Muscle of leg (tissue), 11 donors: Measurements from ENCODE around the gene SCN2A. TPM values are rescaled to one million over a fixed set of nuclear protein-coding genes. Genes with fewer than 3 reads are reported as not detected.
"Not testable (repeated sequence)": the region's sequence is repeated elsewhere in the genome, so short reads cannot be mapped to it uniquely, and the experiment has no call there.

Source experiments
- DNase-seq: peaks from one replicate; pipeline ENCODE4 v3.0.0; 2013
- H3K27ac ChIP-seq: one replicate; pipeline ENCODE4 v1.5.1; 2013; ENCODE audit warnings: mild to moderate bottlenecking, low read length, control low read depth
- H3K27me3 ChIP-seq: one replicate; pipeline ENCODE4 v1.6.1; 2013; ENCODE audit warnings: low read length; ENCODE audit not compliant: control insufficient read depth, insufficient read depth
- H3K36me3 ChIP-seq: one replicate; pipeline ENCODE4 v1.6.1; 2013; ENCODE audit warnings: low read length; ENCODE audit not compliant: control insufficient read depth, insufficient read depth
- H3K4me1 ChIP-seq: one replicate; pipeline ENCODE4 v1.6.1; 2013; ENCODE audit warnings: low read length; ENCODE audit not compliant: control insufficient read depth, insufficient read depth
- H3K4me3 ChIP-seq: one replicate; pipeline ENCODE4 v1.5.1; 2013; ENCODE audit warnings: low read length, control low read depth
- H3K9me3 ChIP-seq: replicated peaks from 2 replicates; pipeline ENCODE4 v1.6.1; 2013; ENCODE audit warnings: low read depth, low read length; ENCODE audit not compliant: control insufficient read depth
- WGBS: methylation state at CpG from one replicate; pipeline ENCODE4 v1.1.5; 2013; ENCODE audit warnings: missing lambda C conversion rate; ENCODE audit not compliant: insufficient coverage; 5-methylcytosine and 5-hydroxymethylcytosine counted together
- polyA plus RNA-seq, 8 donors: library from polyadenylated mRNA; unstranded; fragments of 120-200 nt; gene quantifications; one replicate each; pipeline versions ENCODE4 v1.2.1 to v1.2.3, GENCODE V29; 2013; ENCODE audit warnings: inconsistent platforms in 1 of 8, low replicate concordance in 1 of 8; ENCODE audit not compliant: insufficient read length in 8 of 8, insufficient read depth in 1 of 8
- total RNA-seq: library from RNA; stranded (reverse); fragments of 120-200 nt; gene quantifications from one replicate; pipeline ENCODE4 v1.2.4, GENCODE V29; 2013

Gene SCN2A
- total and polyA plus RNA-seq, 9 donors: 0.01 to 0.09 (median 0.05) TPM; not detected in 1

DNA sequence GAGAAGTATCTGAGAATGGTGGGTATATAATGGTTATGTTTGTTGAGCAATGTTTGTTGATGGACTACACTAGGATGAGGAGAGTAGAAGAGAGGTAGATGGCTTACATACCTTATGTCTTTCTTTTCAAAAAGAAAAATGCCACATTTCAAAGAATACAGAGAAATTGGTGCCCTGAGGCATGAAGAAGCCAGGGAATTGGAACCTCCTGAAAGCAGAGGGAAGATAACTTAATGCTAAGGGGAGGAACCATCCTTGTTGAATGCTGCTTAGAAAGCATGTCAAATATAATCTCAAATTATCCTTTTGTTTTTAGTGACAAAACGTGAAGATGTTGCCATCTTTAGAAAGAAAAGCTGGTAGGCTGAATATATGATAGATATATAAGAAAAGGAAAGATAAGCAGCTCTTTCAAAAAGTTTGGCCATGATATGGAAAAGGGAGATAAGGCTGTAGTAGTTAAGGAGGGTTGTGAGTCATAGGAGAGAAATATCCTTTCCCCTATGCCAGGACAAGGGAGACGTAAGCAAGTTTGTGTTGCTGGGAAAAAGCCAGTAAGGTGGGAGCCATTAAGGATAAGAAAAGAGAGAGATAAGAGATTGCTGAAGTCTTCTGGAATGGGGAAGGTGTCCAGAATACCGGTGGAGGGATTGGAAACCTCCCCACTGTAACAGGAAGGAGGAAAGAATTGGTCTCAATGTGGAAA, 66.3 kb downstream of the SCN2A start:
- H3K27me3 ChIP-seq: no peaks in the 10 kb centered on the region
- no peak overlapping the region for H3K27ac ChIP-seq
- no peak for DNase-seq
- H3K9me3 ChIP-seq: no peaks in the 10 kb centered on the region
- H3K36me3 ChIP-seq: no peaks in the 10 kb centered on the region
- no peak overlapping the region for H3K4me3 ChIP-seq
- WGBS: 56% methylated on average over 1 of the region's 3 CpGs
- H3K4me1 ChIP-seq: no peaks in the 10 kb centered on the region

DNA sequence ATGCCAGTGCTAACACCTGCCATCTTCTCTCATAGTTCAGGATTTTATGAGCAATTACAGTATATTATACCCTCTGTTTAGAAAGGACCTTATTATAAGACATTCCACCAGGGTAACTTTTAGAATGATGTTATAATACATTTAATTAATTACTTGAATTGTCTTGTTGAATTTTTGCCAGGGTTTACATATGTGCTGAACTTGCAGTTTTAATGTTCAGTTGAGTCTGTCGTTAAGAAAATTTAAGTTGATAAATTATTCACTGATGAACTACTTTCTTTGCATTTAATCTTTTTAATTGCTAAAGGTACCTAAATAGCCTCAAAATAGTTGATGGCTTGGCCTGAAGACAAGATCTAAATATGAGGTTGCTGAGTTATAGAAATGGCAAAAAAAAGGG, 68.1 kb downstream of the SCN2A start:
- no peaks in the 10 kb centered on the region for H3K36me3 ChIP-seq
- no peaks in the 10 kb centered on the region for H3K4me1 ChIP-seq
- H3K4me3 ChIP-seq: no peak overlapping the region
- WGBS: no CpG with 5 or more reads among the region's 1 CpG
- no peaks in the 10 kb centered on the region for H3K9me3 ChIP-seq
- DNase-seq: no peak
- no peaks in the 10 kb centered on the region for H3K27me3 ChIP-seq
- H3K27ac ChIP-seq: no peak overlapping the region

DNA sequence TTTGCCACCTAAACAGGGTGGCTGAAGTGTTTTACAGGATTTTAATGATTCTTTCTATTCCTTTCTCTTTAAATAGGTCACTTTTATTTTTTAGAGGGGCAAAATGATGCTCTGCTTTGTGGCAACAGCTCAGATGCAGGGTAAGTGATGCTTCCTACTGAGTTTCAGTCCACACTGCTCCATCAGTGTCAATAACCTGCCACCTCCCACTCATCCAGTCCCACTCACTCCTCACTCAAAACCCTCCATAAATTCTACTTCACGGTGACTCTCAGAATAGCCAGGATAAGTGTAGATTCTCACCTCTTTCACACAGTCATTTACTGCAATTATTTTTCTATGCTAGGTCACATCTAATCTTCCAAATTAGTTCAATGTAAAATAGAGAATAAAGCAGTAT, 72.7 kb downstream of the SCN2A start:
- no peak for DNase-seq
- Histone ChIP-seq H3K4me3 (no peak overlapping the region), H3K36me3 (no peaks in the 10 kb centered on the region), H3K9me3 (no peaks in the 10 kb centered on the region), H3K27ac (no peak overlapping the region), H3K27me3 (no peaks in the 10 kb centered on the region), H3K4me1 (no peaks in the 10 kb centered on the region)
- no CpG with 5 or more reads among the region's 1 CpG for WGBS

DNA sequence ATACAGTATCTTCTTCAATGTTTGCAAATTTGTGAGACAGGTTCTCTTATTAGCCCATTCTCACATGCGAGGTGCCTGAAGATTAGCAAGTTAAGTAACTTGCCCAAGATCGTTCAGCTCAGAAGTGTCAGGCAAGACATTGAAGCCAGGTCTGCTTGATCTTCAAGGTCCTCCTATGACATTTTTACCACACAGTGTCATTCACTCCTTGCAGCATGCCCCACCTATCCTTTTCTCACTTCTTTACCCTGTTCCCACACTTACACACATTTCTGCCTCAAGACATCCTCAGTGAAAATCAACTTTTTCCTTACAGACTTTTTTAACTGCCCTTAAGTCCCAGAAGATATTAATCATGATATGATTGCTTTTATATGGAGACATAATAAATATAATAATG, 73.8 kb downstream of the SCN2A start:
- WGBS: 96% methylated on average over 2 of the region's 2 CpGs
- no peaks in the 10 kb centered on the region for H3K4me1 ChIP-seq
- DNase-seq: no peak
- no peaks in the 10 kb centered on the region for H3K36me3 ChIP-seq
- no peak overlapping the region for H3K27ac ChIP-seq
- no peaks in the 10 kb centered on the region for H3K27me3 ChIP-seq
- no peak overlapping the region for H3K4me3 ChIP-seq
- no peaks in the 10 kb centered on the region for H3K9me3 ChIP-seq

DNA sequence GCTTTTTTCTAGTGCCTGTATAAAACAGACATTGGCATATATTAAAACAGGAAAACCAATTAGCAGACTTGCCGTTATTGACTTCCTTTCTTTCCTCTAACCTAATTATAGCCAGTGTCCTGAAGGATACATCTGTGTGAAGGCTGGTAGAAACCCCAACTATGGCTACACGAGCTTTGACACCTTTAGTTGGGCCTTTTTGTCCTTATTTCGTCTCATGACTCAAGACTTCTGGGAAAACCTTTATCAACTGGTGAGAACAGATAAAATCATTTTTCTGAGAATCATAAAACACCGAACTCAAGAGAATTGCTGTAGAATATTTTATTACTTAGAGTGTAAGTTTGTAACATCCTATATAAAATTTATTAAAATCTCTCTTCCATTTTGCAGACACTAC, 74.3 kb downstream of the SCN2A start:
- Histone ChIP-seq H3K27me3 (no peaks in the 10 kb centered on the region), H3K4me3 (no peak overlapping the region), H3K9me3 (no peaks in the 10 kb centered on the region), H3K36me3 (no peaks in the 10 kb centered on the region), H3K27ac (no peak overlapping the region), H3K4me1 (no peaks in the 10 kb centered on the region)
- 33% methylated on average over 1 of the region's 4 CpGs for WGBS
- DNase-seq: no peak

DNA sequence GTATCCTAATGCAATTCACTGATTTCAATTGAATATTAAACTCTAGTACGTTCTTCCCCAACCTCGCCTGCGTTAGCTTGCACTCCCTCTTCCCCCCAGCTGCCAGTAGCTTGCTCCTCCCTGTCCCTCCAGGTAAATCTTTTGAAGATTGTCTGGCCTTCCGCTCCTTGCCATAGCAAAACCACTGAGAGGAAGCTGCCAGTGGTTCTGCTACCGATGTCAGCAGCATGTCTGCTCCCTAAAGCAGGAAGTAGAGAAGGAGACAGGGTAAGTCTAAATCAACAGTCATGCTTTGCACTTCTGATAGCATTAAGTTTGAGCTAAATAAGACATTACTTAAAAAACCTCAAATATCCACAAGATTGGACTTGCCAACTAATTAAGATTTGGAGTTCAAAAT, 89.1 kb downstream of the SCN2A start:
- Histone ChIP-seq H3K4me1 (no peaks in the 10 kb centered on the region), H3K36me3 (no peaks in the 10 kb centered on the region), H3K27me3 (no peaks in the 10 kb centered on the region), H3K27ac (no peak overlapping the region), H3K9me3 (no peaks in the 10 kb centered on the region), H3K4me3 (no peak overlapping the region)
- WGBS: 82% methylated on average over 3 of the region's 5 CpGs
- DNase-seq: no peak

DNA sequence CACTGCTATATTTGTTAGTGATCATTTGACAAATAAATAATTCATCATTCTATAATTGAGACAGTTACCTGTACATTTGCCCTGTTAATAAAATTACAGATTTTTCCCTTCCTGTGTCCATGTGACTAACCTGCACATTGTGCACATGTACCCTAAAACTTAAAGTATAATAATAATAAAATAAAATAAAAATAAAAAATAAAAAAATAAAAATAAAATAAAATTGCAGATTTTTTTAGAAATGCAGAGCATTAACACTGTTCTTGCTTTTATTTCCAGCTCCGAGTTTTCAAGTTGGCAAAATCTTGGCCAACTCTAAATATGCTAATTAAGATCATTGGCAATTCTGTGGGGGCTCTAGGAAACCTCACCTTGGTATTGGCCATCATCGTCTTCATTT, 105.1 kb downstream of the SCN2A start:
- not testable (repeated sequence) for H3K4me1 ChIP-seq, H3K27me3 ChIP-seq, H3K36me3 ChIP-seq, DNase-seq, H3K4me3 ChIP-seq, H3K27ac ChIP-seq, H3K9me3 ChIP-seq
- no CpG with 5 or more reads among the region's 2 CpGs for WGBS

DNA sequence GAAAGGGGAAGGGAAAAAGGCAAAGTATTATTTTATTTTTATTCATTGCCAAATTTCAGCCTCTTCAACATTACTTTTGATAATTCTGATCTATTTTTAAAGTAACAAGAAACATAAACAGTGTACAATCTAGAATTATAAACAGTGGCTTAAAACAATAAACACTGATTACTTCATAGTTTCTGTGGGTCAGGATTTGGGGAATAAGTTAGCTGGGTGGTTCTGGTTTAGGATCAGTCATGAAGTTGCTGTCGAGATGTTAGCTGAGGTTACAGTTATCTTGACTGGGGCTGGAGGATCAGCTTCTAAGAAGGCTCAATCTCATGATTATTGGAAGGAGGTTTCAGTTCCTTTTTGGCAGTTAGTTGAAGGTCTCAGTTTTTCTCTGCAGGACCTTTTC, 109.2 kb downstream of the SCN2A start:
- Histone ChIP-seq H3K27ac (no peak overlapping the region), H3K4me3 (no peak overlapping the region), H3K36me3 (no peaks in the 10 kb centered on the region), H3K27me3 (no peaks in the 10 kb centered on the region), H3K9me3 (no peaks in the 10 kb centered on the region), H3K4me1 (no peaks in the 10 kb centered on the region)
- DNase-seq: no peak
- WGBS: 100% methylated on average over 1 of the region's 1 CpG

DNA sequence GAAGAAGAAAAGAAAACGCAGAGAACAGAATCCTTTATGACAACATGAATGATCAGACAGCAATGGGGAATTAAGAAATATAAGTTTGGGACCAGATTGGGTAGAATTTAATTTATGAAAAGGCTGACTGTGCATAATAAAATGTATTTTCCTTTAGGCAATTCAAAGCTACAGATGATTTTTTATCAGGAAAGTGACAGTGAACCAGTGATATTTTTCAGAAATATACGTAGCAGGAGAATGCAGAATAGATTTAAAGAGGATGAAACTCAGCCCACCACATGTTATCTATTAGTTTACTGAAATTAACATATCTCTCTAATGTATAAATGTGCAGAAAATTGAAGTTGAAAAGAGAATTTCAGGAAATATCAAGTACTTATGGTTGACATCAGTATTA, 110.0 kb downstream of the SCN2A start:
- Histone ChIP-seq H3K36me3 (no peaks in the 10 kb centered on the region), H3K4me1 (no peaks in the 10 kb centered on the region), H3K9me3 (no peaks in the 10 kb centered on the region), H3K4me3 (no peak overlapping the region), H3K27me3 (no peaks in the 10 kb centered on the region), H3K27ac (no peak overlapping the region)
- no CpG with 5 or more reads among the region's 2 CpGs for WGBS
- no peak for DNase-seq

DNA sequence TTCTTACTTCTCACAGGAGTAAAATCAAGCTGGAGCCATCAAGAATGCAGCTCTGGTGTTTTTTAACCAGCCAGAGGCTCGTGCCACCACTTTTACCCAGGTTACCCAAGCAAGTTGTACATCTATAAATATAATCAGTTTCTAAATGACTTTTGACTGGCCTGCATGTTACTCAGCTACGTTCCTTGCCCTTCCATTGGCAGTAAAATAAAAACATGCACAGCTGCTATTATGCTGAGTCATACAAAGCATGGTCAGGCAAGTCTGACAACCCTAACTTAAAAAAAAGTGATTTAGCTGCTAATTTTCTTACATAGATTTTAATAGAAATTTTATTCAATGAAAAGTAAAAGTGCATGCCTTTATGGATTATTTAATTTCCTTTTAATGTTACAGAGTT, 118.5 kb downstream of the SCN2A start:
- peak; percentile 15 for DNase-seq
- WGBS: no CpG with 5 or more reads among the region's 2 CpGs
- Histone ChIP-seq H3K4me3 (no peak overlapping the region), H3K4me1 (no peaks in the 10 kb centered on the region), H3K27me3 (no peaks in the 10 kb centered on the region), H3K36me3 (no peaks in the 10 kb centered on the region), H3K27ac (no peak overlapping the region), H3K9me3 (no peaks in the 10 kb centered on the region)

DNA sequence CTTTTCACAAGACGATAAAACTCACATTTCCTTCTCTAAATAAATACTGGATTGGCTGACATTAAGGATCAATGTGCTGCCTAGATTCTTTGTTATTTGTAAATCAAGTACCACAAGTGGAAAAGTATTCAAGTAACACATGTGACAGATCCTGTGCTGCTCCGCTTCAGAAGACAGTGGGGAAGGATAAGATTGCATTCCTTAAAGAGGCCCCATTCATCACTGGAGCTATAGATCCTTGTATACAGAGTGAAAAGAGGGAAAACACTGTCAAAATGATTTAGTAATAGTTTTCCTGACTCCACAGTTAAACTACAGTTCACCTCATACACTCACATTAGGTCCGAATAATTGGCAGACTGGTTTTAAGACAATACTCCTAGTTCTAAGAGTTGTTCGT, 122.3 kb downstream of the SCN2A start:
- no peaks in the 10 kb centered on the region for H3K27me3 ChIP-seq
- no peak overlapping the region for H3K4me3 ChIP-seq
- H3K4me1 ChIP-seq: no peaks in the 10 kb centered on the region
- H3K36me3 ChIP-seq: no peaks in the 10 kb centered on the region
- no peak for DNase-seq
- H3K9me3 ChIP-seq: no peaks in the 10 kb centered on the region
- WGBS: no CpG with 5 or more reads among the region's 4 CpGs
- no peak overlapping the region for H3K27ac ChIP-seq
